ENCODE data around the gene SLC35B1. TPM values are rescaled to one million over a fixed set of nuclear protein-coding genes. Genes with fewer than 3 reads are reported as not detected.

Gene SLC35B1
- total RNA-seq, 1 donor from 2014 or later = 45.2 TPM

DNA sequence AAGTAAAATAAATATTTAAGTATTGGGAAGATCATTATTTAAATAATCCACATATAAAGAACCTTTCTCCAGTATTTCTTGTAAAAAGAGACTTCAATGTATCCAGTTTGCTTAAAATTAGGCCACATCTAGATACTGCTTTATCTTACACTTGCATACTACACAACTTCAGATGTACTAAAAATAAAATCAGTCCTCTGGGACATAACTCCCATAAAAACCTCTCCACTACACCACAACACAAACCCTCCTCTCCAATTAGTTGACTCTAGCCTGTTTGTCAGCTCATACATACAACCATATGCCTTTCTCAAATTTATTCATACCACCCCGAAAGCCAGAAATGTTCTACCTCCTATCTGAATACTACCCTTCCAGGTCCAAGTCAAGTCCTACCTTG is 51.5 kb downstream of the SLC35B1 start:
- no peaks in the 10 kb centered on the region for H3K27me3 Mint-ChIP-seq (ENCODE audit: low read depth)
- no peaks in the 10 kb centered on the region for H3K9me3 Mint-ChIP-seq (ENCODE audit: low read depth)
- TF ChIP-seq, protein P1, sequence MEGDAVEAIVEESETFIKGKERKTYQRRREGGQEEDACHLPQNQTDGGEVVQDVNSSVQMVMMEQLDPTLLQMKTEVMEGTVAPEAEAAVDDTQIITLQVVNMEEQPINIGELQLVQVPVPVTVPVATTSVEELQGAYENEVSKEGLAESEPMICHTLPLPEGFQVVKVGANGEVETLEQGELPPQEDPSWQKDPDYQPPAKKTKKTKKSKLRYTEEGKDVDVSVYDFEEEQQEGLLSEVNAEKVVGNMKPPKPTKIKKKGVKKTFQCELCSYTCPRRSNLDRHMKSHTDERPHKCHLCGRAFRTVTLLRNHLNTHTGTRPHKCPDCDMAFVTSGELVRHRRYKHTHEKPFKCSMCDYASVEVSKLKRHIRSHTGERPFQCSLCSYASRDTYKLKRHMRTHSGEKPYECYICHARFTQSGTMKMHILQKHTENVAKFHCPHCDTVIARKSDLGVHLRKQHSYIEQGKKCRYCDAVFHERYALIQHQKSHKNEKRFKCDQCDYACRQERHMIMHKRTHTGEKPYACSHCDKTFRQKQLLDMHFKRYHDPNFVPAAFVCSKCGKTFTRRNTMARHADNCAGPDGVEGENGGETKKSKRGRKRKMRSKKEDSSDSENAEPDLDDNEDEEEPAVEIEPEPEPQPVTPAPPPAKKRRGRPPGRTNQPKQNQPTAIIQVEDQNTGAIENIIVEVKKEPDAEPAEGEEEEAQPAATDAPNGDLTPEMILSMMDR (IDR thresholded peaks at IDR 0.05) = no peak
- H3K4me1 Mint-ChIP-seq (ENCODE audit: low read depth) = peaks cover 45% of the 10 kb centered on the region
- peaks cover 4% of the 10 kb centered on the region for H3K36me3 Mint-ChIP-seq (ENCODE audit: low read depth)
- H3K4me3 Mint-ChIP-seq (ENCODE audit: unreplicated experiment) = no peak overlapping the region
- peak overlapping the region; percentile 50 for H3K27ac Mint-ChIP-seq (ENCODE audit: unreplicated experiment)
- DNase-seq (ENCODE audit: low spot score) = no peak

Other genes with a start within 250 kb of the SLC35B1 start
- 1.7 to 4.4 TPM (median 1.8 TPM) in 3 replicates for gene NGFR, start 212.7 kb downstream of the SLC35B1 start, total RNA-seq
- 4.2 to 4.7 TPM (median 4.5 TPM) in 3 replicates for gene NXPH3, start 132.1 kb downstream of the SLC35B1 start, total RNA-seq
- gene SPOP, start 29.9 kb downstream of the SLC35B1 start, total RNA-seq = 62.9 to 69.6 TPM (median 63.8 TPM) in 3 replicates
- gene FAM117A, start 56.2 kb upstream of the SLC35B1 start, total RNA-seq = 3.1 to 3.4 TPM (median 3.3 TPM) in 3 replicates
- 32.0 to 42.8 TPM (median 33.1 TPM) in 3 replicates for gene KAT7, start 80.7 kb upstream of the SLC35B1 start, total RNA-seq
- not detected in 3 replicates for gene TAC4, start 140.1 kb upstream of the SLC35B1 start, total RNA-seq

All from chondrocyte (in vitro differentiated cells).